MM.1S (cell line): ENCODE results near the gene NRXN3.

ENCODE experiments used
- DNase-seq: peaks from one replicate; pipeline ENCODE4 v3.0.0-alpha.2; 2015
- H2AFZ ChIP-seq: fragments of 300-600 bp; sonication (generic); 2 replicates; pipeline ENCODE4 v1.6.0; 2016; ENCODE audit warnings: antibody characterized with exemption, low read length
- H3F3A ChIP-seq: fragments of 300-600 bp; sonication (generic); 2 replicates; pipeline ENCODE4 v1.6.1; 2016; ENCODE audit warnings: mild to moderate bottlenecking, antibody characterized with exemption, low read length, moderate library complexity, mixed read lengths; ENCODE audit not compliant: insufficient read depth
- H3K27ac ChIP-seq: fragments of 300-600 bp; sonication (generic); 2 replicates; pipeline ENCODE4 v1.5.1; 2016; ENCODE audit warnings: mild to moderate bottlenecking, low read length
- H3K27me3 ChIP-seq: fragments of 300-600 bp; sonication (generic); replicated peaks from 2 replicates; pipeline ENCODE4 v1.6.0; 2016; ENCODE audit warnings: low read length; ENCODE audit not compliant: insufficient read depth
- H3K36me3 ChIP-seq: fragments of 300-600 bp; sonication (generic); replicated peaks from 2 replicates; pipeline ENCODE4 v1.6.1; 2016; ENCODE audit warnings: mild to moderate bottlenecking, low read length, mixed read lengths; ENCODE audit not compliant: insufficient read depth
- H3K4me1 ChIP-seq: fragments of 300-600 bp; sonication (generic); 2 replicates; pipeline ENCODE4 v1.6.1; 2016; ENCODE audit warnings: low read length, mixed read lengths
- H3K4me2 ChIP-seq: fragments of 300-600 bp; sonication (generic); 2 replicates; pipeline ENCODE4 v1.6.0; 2016; ENCODE audit warnings: low read depth, low read length
- H3K4me3 ChIP-seq: fragments of 300-600 bp; sonication (generic); 2 replicates; pipeline ENCODE4 v1.5.1; 2016; ENCODE audit warnings: low read length, mixed read lengths
- H3K79me2 ChIP-seq: fragments of 300-600 bp; sonication (generic); 2 replicates; pipeline ENCODE4 v1.6.1; 2016; ENCODE audit warnings: mixed run types, low read length, mixed read lengths
- H3K9ac ChIP-seq: fragments of 300-600 bp; sonication (generic); 2 replicates; pipeline ENCODE4 v1.6.1; 2016; ENCODE audit warnings: low read length, mixed read lengths
- H3K9me2 ChIP-seq: fragments of 300-600 bp; sonication (generic); replicated peaks from 2 replicates; pipeline ENCODE4 v1.6.1; 2016; ENCODE audit warnings: mild to moderate bottlenecking, low read length, mixed read lengths; ENCODE audit not compliant: insufficient read depth
- H3K9me3 ChIP-seq: fragments of 300-600 bp; sonication (generic); replicated peaks from 2 replicates; pipeline ENCODE4 v1.6.1; 2016; ENCODE audit warnings: mild to moderate bottlenecking, low read length, mixed read lengths; ENCODE audit not compliant: insufficient read depth
- H4K20me1 ChIP-seq: fragments of 300-600 bp; sonication (generic); 2 replicates; pipeline ENCODE4 v1.6.1; 2016; ENCODE audit warnings: mild to moderate bottlenecking, low read length, moderate library complexity, mixed read lengths; ENCODE audit not compliant: insufficient read depth
- CTCF ChIP-seq: fragments of 300-600 bp; sonication (generic); IDR thresholded peaks from 2 replicates; pipeline ENCODE4 v1.5.1; 2016; ENCODE audit warnings: antibody characterized with exemption, low read length, mixed read lengths
- EZH2 ChIP-seq: fragments of 300-600 bp; sonication (generic); optimal IDR thresholded peaks from 2 replicates; pipeline ENCODE3; 2017; ENCODE audit warnings: low read depth, mild to moderate bottlenecking, antibody characterized with exemption, low read length, mixed read lengths
- EZH2phosphoT487 ChIP-seq: fragments of 300-600 bp; sonication (generic); IDR thresholded peaks from 2 replicates; pipeline ENCODE4 v1.6.1; 2018; ENCODE audit warnings: antibody characterized with exemption, low read length

Gene NRXN3

DNA sequence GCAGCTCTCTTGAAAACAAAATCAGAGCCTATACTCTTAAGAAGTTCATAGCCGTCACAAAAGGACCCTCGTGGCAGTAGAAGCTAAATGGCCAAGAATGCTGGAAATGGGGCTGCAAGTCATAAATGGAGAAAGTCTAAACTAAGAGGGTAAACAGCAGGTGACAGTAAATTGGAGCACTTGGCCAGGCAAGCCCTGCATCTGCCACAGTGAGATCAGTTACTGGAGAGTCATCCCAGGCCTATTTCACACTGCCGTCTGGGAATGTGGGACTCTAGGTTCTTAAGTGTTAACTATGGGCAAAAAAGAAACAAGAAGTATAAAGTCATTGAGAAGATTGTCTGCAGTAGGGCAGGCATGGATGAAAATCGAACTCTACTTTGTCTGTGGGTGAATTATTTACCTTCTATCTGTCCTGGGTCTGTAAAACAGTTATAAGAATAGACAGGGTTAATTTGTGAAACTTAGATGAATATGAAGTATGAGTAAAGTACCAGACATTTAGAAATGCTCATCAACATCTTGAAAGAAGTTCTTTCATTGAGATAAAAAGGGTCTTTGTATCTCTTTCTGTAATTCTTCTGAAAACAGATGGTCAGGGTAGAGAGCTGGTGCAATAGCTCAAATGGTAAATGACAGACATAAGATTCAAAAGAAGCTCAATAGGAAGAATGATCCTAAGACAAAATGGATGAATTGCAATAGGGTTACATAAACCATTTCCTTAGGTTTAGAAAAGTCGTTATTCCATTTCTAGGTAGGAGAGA, 1248.7 kb downstream of the NRXN3 start:
- Histone ChIP-seq H3K36me3 (no peaks in the 10 kb centered on the region), H4K20me1 (no peaks in the 10 kb centered on the region), H3K4me1 (no peaks in the 10 kb centered on the region), H3K4me3 (no peak overlapping the region), H3K9ac (no peak overlapping the region), H3K9me2 (no peaks in the 10 kb centered on the region), H3K27me3 (no peaks in the 10 kb centered on the region), H3K4me2 (no peak overlapping the region), H3K27ac (no peak overlapping the region), H3K79me2 (no peaks in the 10 kb centered on the region), H2AFZ (no peak overlapping the region), H3F3A (no peaks in the 10 kb centered on the region), H3K9me3 (no peaks in the 10 kb centered on the region)
- DNase-seq = no peak
- TF ChIP-seq EZH2 (no peak), CTCF (no peak), EZH2phosphoT487 (no peak)

GRCh38 chr14:79419571-79420327, 1249.6 kb downstream of the NRXN3 start:
- no peak overlapping the region for H2AFZ ChIP-seq
- no peaks in the 10 kb centered on the region for H3K9me2 ChIP-seq
- no peak for DNase-seq
- H3K36me3 ChIP-seq = no peaks in the 10 kb centered on the region
- H3K27ac ChIP-seq = no peak overlapping the region
- no peak overlapping the region for H3K4me3 ChIP-seq
- no peaks in the 10 kb centered on the region for H3K9me3 ChIP-seq
- H3K4me2 ChIP-seq = no peak overlapping the region
- TF ChIP-seq CTCF (no peak), EZH2 (no peak), EZH2phosphoT487 (no peak)
- H3F3A ChIP-seq = no peaks in the 10 kb centered on the region
- no peaks in the 10 kb centered on the region for H4K20me1 ChIP-seq
- no peaks in the 10 kb centered on the region for H3K79me2 ChIP-seq
- H3K27me3 ChIP-seq = no peaks in the 10 kb centered on the region
- H3K4me1 ChIP-seq = no peaks in the 10 kb centered on the region
- H3K9ac ChIP-seq = no peak overlapping the region

GRCh38 chr14:79420725-79421124, 1250.6 kb downstream of the NRXN3 start:
- DNase-seq = no peak
- Histone ChIP-seq H3K27ac (no peak overlapping the region), H3K36me3 (no peaks in the 10 kb centered on the region), H3K79me2 (no peaks in the 10 kb centered on the region), H3K27me3 (no peaks in the 10 kb centered on the region), H3K9me2 (no peaks in the 10 kb centered on the region), H3K9ac (no peak overlapping the region), H4K20me1 (no peaks in the 10 kb centered on the region), H3K4me3 (no peak overlapping the region), H3K4me2 (no peak overlapping the region), H3K9me3 (no peaks in the 10 kb centered on the region), H3K4me1 (no peaks in the 10 kb centered on the region), H3F3A (no peaks in the 10 kb centered on the region), H2AFZ (no peak overlapping the region)
- no peak for TF ChIP-seq EZH2
- no peak for TF ChIP-seq EZH2phosphoT487
- TF ChIP-seq CTCF = no peak
